NT2/D1 (cell line): ENCODE data around the gene PBRM1.

Source experiments
- DNase-seq: peaks from one replicate; pipeline ENCODE4 v3.0.0-alpha.2; 2011; ENCODE audit warnings: low read depth, low spot score
- H3K27me3 ChIP-seq: 2 replicates; pipeline ENCODE4 v1.6.0; 2011; ENCODE audit warnings: mild to moderate bottlenecking; ENCODE audit not compliant: insufficient read length, insufficient read depth
- H3K36me3 ChIP-seq: 2 replicates; pipeline ENCODE4 v1.6.1; 2011; ENCODE audit warnings: mild to moderate bottlenecking, low read length, mixed read lengths; ENCODE audit not compliant: insufficient read depth, insufficient read length
- H3K4me1 ChIP-seq: 2 replicates; pipeline ENCODE4 v1.5.1; 2011; ENCODE audit not compliant: insufficient read depth, insufficient read length
- H3K4me3 ChIP-seq: 2 replicates; pipeline ENCODE4 v1.5.1; 2011; ENCODE audit warnings: low read depth; ENCODE audit not compliant: insufficient read length
- H3K9ac ChIP-seq: 2 replicates; pipeline ENCODE4 v1.6.0; 2011; ENCODE audit warnings: low read depth; ENCODE audit not compliant: insufficient read length
- H3K9me3 ChIP-seq: 2 replicates; pipeline ENCODE4 v1.5.1; 2011; ENCODE audit warnings: mild to moderate bottlenecking, low read length; ENCODE audit not compliant: insufficient read depth
- SUZ12 ChIP-seq: IDR thresholded peaks from 2 replicates; pipeline ENCODE4 v1.6.1; 2011; ENCODE audit not compliant: insufficient read length, insufficient read depth; ENCODE audit errors: extremely low read depth
- YY1 ChIP-seq: IDR thresholded peaks from 2 replicates; pipeline ENCODE4 v1.6.1; 2011; ENCODE audit not compliant: insufficient read length, insufficient read depth
- ZNF274 ChIP-seq: IDR thresholded peaks from 2 replicates; pipeline ENCODE4 v1.6.1; 2011; ENCODE audit warnings: mild to moderate bottlenecking, low read depth, low read length

PBRM1 gene

DNA sequence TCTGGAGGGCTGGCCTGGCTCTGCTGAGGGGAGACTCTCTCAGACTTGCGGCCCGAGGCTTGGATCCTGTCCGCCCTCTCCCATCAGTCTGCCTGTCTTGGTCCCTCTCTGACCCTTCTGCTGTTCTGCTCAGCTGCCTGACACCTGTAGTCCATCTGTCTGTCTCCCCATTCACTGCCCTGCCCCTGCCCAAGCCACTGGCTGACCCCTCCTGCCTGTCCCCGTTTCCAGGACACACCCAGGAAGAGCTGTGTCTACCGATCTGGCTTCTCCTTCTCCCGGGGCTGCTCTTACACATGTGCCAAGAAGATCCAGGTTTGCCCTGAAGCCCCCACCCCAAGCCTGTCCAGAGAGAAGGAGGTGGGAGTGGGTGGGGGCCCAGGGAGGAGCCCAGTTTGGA, 170.5 kb downstream of the PBRM1 start:
- no peak for TF ChIP-seq ZNF274
- no peak for TF ChIP-seq YY1
- no peak for TF ChIP-seq SUZ12
- no peak overlapping the region for H3K9ac ChIP-seq
- H3K4me1 ChIP-seq: peaks cover 13% of the 10 kb centered on the region
- no peak for DNase-seq
- no peak overlapping the region for H3K4me3 ChIP-seq
- H3K27me3 ChIP-seq: peaks cover 7% of the 10 kb centered on the region
- no peaks in the 10 kb centered on the region for H3K9me3 ChIP-seq
- no peaks in the 10 kb centered on the region for H3K36me3 ChIP-seq

GRCh38 chr3:52514576-52514975, 171.1 kb downstream of the PBRM1 start:
- Histone ChIP-seq H3K4me3 (no peak overlapping the region), H3K4me1 (peaks cover 11% of the 10 kb centered on the region), H3K9ac (no peak overlapping the region), H3K9me3 (no peaks in the 10 kb centered on the region), H3K27me3 (peaks cover 13% of the 10 kb centered on the region), H3K36me3 (no peaks in the 10 kb centered on the region)
- no peak for DNase-seq
- TF ChIP-seq YY1: no peak
- TF ChIP-seq ZNF274: no peak
- no peak for TF ChIP-seq SUZ12

DNA sequence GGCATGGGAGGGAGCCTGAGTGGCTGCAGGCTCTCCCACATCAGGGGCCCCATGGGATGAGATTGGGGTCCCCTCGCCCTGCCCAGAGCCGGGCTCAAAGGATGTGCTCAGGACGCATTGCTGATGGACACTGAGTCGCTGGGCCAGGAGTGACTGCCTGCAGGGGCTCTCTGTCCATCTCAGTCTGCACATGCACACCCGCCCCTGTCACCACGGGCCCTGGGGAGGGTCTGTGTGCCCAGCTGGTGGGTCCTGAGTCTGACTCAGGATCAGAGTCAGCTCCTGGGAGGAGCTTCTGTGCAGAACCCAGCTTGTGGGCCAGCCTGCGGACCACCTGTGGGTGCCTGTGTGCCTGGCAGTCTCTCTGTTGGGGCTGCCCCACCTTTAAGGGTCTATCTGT, 172.4 kb downstream of the PBRM1 start:
- Histone ChIP-seq H3K27me3 (peaks cover 14% of the 10 kb centered on the region), H3K4me3 (no peak overlapping the region)

GRCh38 chr3:52512727-52513126, 173.0 kb downstream of the PBRM1 start:
- Histone ChIP-seq H3K4me3 (no peak overlapping the region), H3K36me3 (no peaks in the 10 kb centered on the region), H3K4me1 (peaks cover 8% of the 10 kb centered on the region), H3K27me3 (peaks cover 14% of the 10 kb centered on the region), H3K9me3 (no peaks in the 10 kb centered on the region), H3K9ac (no peak overlapping the region)
- no peak for DNase-seq
- TF ChIP-seq YY1 (no peak), ZNF274 (no peak), SUZ12 (no peak)

More for the DNA sequence above, 172.4 kb downstream of the PBRM1 start:
- H3K9me3 ChIP-seq: no peaks in the 10 kb centered on the region
- H3K9ac ChIP-seq: no peak overlapping the region
- no peak for DNase-seq
- peaks cover 7% of the 10 kb centered on the region for H3K4me1 ChIP-seq
- no peaks in the 10 kb centered on the region for H3K36me3 ChIP-seq
- TF ChIP-seq ZNF274: no peak
- TF ChIP-seq SUZ12: no peak
- TF ChIP-seq YY1: no peak

- DNase-seq: no peak
- TF ChIP-seq ZNF274 (no peak), YY1 (no peak), SUZ12 (no peak)
- no peaks in the 10 kb centered on the region for H3K9me3 ChIP-seq
- H3K9ac ChIP-seq: no peak overlapping the region
- no peak overlapping the region for H3K4me3 ChIP-seq
- peaks cover 14% of the 10 kb centered on the region for H3K27me3 ChIP-seq
- peaks cover 9% of the 10 kb centered on the region for H3K4me1 ChIP-seq
- no peaks in the 10 kb centered on the region for H3K36me3 ChIP-seq
Observed at GRCh38 chr3:52512105-52512504, 173.6 kb downstream of the PBRM1 start.

- peaks cover 11% of the 10 kb centered on the region for H3K4me1 ChIP-seq
- peaks cover 15% of the 10 kb centered on the region for H3K27me3 ChIP-seq
- H3K9me3 ChIP-seq: no peaks in the 10 kb centered on the region
- TF ChIP-seq SUZ12 (no peak), YY1 (no peak), ZNF274 (no peak)
- no peak for DNase-seq
- no peaks in the 10 kb centered on the region for H3K36me3 ChIP-seq
- no peak overlapping the region for H3K9ac ChIP-seq
- no peak overlapping the region for H3K4me3 ChIP-seq
Observed at GRCh38 chr3:52511509-52511908, 174.2 kb downstream of the PBRM1 start.

- Histone ChIP-seq H3K27me3 (peaks cover 17% of the 10 kb centered on the region), H3K9ac (no peak overlapping the region), H3K9me3 (no peaks in the 10 kb centered on the region), H3K36me3 (no peaks in the 10 kb centered on the region), H3K4me1 (peaks cover 24% of the 10 kb centered on the region), H3K4me3 (no peak overlapping the region)
- no peak for TF ChIP-seq ZNF274
- TF ChIP-seq YY1: no peak
- TF ChIP-seq SUZ12: no peak
- no peak for DNase-seq
Observed at GRCh38 chr3:52509753-52510328, 175.9 kb downstream of the PBRM1 start.

GRCh38 chr3:52507359-52507758, 178.4 kb downstream of the PBRM1 start:
- Histone ChIP-seq H3K4me1 (peaks cover 30% of the 10 kb centered on the region), H3K36me3 (no peaks in the 10 kb centered on the region), H3K27me3 (peaks cover 17% of the 10 kb centered on the region), H3K4me3 (no peak overlapping the region), H3K9ac (no peak overlapping the region), H3K9me3 (no peaks in the 10 kb centered on the region)
- DNase-seq: peak; percentile 38
- TF ChIP-seq SUZ12 (no peak), YY1 (no peak), ZNF274 (no peak)
